ENCODE data around the gene ANKRD44.
A peak's percentile ranks its signal among the peaks of the same experiment; 100 is the strongest.
"Not testable (repeated sequence)": the region's sequence is repeated elsewhere in the genome, so short reads cannot be mapped to it uniquely, and the experiment has no call there.

Gene ANKRD44

GRCh38 chr2:197071213-197071612 is 239.4 kb downstream of the ANKRD44 start:
- DNase-seq: no peak

DNA sequence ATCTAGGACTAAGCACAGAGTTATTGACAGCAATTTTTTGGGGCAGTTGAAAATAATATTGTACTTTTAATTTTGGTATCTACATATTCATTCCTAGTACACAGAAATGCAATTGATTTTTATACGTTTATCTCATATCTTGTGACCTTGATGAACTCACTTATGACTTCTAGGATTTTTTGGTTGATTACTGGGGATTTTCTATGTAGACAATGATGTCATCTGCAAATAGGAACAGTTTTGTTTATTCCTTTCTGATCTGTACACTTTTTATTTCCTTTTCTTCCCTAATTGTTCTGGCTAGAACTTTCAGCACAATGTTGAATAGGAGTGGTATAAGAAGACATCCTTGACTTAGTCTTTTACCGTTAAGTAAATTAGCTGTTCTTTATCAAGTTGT is 240.6 kb downstream of the ANKRD44 start:
- no peak for DNase-seq

GRCh38 chr2:197062574-197062973 is 248.0 kb downstream of the ANKRD44 start:
- DNase-seq: peak; percentile 15

DNA sequence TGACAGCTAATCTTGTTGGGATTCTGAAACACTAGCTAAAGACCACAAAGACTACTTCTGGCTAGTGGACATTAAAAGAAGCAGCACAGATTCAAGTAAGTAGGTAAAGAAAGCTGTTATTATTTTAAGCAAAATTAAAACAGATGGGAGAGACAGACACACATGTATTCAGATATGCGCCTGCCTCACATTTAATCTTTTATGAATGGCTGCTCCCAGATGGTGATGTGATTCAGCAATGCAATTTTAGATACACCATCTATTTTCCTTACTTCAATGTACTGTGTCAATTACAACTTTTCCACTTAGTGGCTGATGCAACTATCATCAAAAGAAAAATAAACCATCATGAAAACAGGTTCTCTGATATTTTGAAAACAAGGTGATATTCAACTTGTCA is 251.1 kb downstream of the ANKRD44 start:
- no peak for DNase-seq

DNA sequence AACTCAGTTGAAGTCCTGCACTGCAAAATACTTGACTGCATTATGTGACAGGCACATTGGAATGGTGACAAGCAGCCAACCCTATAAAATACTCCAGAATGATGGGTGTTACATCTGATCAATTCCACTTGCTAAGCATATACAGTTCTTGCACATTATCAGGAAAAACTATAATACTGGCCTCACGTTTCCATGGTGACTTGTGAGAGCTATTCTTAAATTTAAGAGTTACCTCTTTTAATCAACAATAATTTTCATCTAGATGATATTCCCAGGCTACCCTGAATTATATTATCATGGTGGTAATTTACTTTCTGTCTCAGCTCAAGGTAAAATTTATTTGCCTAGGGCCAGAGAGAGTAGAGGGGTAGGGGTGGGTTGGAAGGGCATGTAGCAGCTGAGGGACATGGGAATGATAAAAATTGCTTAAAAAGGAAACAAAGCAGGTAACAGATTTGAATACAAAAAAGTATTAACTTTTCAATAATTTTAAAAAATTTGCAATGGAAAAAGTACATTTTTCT is 251.7 kb downstream of the ANKRD44 start:
- DNase-seq: no peak

DNA sequence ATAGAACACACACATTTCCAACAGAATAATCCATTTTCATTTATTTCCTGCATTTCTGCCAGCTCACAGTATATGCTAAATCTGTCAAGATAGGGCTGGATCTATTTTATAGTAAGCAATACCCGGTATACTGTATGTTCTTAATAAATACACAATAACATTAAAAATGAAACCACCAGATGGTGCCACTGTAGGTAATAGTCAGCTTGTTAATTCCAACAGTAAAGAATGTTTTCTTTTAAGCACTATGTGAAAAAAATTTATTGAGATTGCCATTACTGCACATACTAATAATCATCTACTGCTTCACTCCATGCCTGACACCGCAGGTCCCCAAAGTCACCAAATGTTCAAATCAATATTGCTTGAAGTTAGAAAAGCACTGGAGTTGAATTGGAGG is 252.6 kb downstream of the ANKRD44 start:
- no peak for DNase-seq

GRCh38 chr2:197055045-197055444 is 255.5 kb downstream of the ANKRD44 start:
- no peak for DNase-seq

GRCh38 chr2:197054437-197054836 is 256.1 kb downstream of the ANKRD44 start:
- DNase-seq: no peak

- no peak for DNase-seq
These were observed 258.2 kb downstream of the ANKRD44 start for GRCh38 chr2:197052356-197052755.

DNA sequence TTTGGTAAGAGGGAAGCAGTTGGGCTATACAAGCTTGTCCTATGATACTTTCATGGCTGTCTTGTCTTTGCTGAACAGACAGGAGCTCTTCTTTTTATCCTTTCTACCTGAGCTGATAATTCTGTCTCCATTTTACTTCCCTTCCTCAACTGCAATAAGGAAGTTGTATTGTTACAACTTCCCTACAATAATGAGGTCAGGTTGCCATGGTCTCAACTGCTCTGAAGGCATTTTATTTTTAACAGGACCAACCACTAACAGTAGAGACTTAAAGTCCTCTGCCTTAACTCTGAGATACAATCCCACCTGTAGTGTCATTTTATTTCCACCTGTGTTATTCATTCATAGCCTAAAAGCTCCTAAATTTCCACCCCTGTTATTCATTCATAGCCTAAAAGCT is 265.5 kb downstream of the ANKRD44 start:
- DNase-seq: no peak

GRCh38 chr2:197042739-197043196 is 267.8 kb downstream of the ANKRD44 start:
- DNase-seq: no peak

- DNase-seq: no peak
These were observed 272.6 kb downstream of the ANKRD44 start for GRCh38 chr2:197037863-197038398.

DNA sequence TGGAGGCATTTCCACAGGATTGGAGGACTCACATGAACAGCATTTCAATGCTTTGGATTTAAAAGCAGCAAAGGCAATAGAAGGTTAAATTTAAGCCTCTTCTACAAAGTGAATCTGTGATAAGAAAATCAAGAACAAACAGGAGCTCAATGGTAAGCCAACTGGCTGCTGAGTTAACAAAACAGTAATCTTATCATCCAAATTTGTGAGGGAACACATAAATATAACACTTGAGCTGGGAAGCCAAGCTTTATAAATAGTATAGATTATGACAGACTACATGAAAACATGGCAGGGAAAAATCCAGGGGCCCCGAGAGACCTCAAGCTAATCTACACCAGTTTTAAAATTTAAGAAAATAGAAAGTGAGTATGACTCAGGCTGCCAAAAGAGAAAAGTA is 275.6 kb downstream of the ANKRD44 start:
- no peak for DNase-seq

- DNase-seq: no peak
These were observed 276.3 kb downstream of the ANKRD44 start for GRCh38 chr2:197034292-197034691.

DNA sequence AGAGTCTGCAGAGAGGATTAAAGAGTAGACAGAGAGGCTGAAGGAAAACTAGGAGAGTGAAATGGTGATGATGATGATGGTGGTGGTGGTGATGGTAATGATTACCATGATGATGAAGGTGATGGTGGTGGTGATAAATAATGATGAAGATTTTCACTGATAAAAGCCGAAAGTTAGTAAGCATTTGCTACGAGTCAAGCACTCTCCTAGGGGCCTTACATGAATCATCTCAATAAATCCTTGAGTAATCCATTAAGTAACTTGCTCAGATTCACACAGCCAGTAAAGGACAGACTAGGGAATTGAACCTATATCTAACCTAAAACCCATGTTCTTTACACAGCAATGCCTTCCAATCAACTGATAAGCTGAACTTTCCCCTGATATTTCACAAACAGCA is 277.4 kb downstream of the ANKRD44 start:
- DNase-seq: no peak

GRCh38 chr2:197031803-197032202 is 278.8 kb downstream of the ANKRD44 start:
- no peak for DNase-seq

DNA sequence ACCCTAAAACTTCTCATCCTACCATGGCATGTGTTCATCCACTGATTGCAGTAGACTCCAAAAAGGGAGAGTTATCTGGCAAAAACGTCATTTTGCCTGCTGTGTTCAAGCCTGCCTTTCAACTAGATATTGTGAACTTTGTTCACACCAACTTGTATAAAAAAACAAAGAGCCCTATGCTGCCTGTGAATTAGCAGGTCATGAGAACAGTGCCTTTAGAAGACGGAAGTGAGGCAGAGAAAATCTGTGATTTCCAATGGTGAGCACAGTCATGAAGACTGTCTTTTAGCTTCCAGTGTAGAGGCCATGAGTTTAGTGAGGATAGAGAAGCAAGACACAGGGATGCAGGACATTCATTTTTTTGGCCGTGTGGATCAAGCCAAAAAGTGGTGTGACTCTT is 280.5 kb downstream of the ANKRD44 start:
- no peak for DNase-seq

- no peak for DNase-seq
These were observed 281.9 kb downstream of the ANKRD44 start for GRCh38 chr2:197028633-197029032.

DNA sequence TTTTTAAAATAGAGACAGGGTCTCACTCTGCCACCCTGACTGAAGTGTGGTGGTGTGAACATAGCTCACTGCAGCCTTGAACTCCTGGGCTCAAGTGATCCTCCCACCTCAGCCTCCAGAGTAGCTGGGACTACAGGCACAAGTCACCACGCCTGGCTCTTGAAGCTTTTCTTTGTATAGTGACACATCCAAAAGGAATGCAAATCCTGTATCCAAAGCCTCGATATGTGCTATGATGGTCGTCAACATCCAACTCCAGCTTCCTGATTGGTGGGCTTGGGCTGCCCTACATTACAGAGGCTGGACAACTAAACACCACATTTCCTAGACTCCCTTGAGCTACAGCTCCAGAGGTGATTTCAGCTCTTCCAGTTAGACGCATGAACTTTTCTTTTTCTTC is 282.4 kb downstream of the ANKRD44 start:
- DNase-seq: no peak

DNA sequence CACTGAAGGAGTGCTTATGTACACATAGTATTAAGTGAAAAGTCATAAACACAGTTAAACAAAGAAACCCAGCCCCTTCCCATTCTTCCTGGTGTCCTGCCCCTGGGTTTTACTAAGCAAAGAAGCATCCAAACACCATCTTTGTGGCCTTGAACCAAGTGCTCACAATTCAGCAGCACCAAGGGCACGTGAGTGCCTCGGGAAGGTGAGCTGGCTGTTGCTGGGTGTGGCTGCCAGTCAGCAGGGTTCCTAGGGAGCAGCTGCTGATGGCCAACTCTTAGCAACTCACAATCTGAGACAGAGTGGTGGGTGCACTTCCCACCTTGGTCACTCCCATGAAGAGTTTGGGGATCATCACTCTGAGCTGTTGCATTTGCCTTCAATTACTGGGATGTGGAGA is 286.4 kb downstream of the ANKRD44 start:
- DNase-seq: no peak

DNA sequence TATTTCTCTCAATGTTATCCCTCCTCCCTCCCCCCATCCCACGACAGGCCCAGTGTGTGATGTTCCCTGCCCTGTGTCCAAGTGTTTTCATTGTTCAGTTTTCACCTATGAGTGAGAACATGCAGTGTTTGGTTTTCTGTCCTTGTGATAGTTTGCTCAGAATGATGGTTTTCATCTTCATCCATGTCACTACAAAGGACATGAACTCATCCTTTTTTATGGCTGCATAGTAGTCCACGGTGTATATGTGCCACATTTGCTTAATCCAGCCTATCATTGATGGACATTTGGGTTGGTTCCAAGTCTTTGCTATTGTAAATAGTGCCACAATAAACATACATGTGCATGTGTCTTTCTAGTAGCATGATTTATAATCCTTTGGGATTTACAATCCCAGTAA is 289.7 kb downstream of the ANKRD44 start:
- not testable (repeated sequence) for DNase-seq

DNA sequence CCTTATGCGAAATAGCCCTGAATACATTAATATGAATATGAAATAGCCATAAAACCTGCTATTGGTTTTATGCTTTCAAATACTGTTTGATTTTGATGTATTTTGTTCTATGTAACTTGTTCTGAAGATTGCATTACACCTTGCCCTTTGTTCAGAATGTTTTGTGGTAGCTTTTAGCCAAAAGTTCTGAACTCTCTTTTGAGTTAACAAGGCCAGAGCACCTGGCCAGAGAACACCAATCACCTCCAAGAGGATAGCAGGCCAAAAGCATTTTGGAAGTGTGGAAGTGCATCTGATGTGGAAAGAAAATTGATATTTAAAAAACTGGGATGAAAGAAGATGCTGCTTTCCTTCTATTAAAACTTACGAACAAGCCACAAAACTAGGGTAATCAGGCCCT is 297.5 kb downstream of the ANKRD44 start:
- no peak for DNase-seq

DNA sequence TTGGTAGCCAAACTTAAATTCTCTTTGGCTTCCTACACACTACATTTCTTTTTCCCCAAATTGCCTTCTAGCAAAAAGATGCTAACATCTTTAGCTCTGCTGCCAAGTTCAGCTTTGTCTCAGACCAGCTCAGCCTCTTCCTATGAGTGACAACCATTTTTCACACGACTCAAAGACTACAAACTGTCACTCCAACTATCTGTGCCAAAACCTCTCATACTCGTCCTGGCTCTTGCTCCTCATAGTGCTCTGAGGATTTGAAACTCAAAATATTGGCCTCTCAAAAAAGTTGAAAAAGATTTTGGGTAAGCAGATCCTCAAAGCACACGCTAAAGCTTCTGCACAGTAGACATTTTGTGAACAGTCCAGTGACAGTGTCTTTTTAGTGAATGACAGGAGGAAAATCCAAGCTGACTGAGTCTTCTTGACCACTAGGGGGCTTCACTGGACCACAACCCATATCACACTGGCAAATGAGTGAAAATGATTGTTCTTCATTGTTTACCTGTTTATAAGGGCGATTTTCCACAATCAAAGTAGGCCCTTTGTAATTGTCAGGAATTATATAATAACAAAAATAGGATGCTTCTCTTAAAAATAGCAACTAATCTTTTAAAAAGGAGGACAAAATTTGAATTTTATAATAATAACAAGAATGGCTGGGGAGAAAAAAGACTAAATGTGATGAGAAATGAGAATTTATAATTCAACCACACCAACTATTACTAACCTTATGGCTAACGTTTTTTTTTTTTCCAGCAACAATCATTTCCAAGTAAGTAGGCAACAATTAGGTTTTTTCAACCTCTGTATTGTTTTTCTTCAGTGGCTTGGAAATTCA is 298.6 kb downstream of the ANKRD44 start:
- DNase-seq: peak; percentile 14

GRCh38 chr2:197011021-197011417 is 299.6 kb downstream of the ANKRD44 start:
- DNase-seq: no peak

All from activated naive CD4-positive, alpha-beta T cell treated with Interleukin-2 at 50 U/mL for 16 hours (primary cell).